IMR-90 (cell line): ENCODE measurements around the gene ARPC4. TPM values are rescaled to one million over a fixed set of nuclear protein-coding genes. Genes with fewer than 3 reads are reported as not detected.

ENCODE experiments used
- ATAC-seq: fragments of 200-7000 bp; cut with Tn5 transposase; 2 replicates; pipeline ENCODE4 v1.9.1; 2020; ENCODE audit warnings: low read depth, mild to moderate bottlenecking, moderate library complexity
- BruUV-seq: library from RNA; stranded (reverse); fragments of 400-500 nt; replicated peaks from 2 replicates; lab custom pipeline; 2021; lab: Mats Ljungman, UMichigan
- CTCF ChIA-PET: fragments of 300-600 bp; formaldehyde crosslinking; extraction: SDS; loops from one replicate; lab custom pipeline; 2021; ENCODE audit warnings: antibody characterized with exemption; lab: Yijun Ruan, JAX
- POLR2A ChIA-PET: fragments of 300-600 bp; sonication (Branson Sonifier 250); formaldehyde crosslinking; loops from one replicate; lab custom pipeline; 2022; ENCODE audit warnings: antibody characterized with exemption; ENCODE audit not compliant: unreplicated experiment; lab: Charles Lee
- DNase-seq: peaks from one replicate; pipeline ENCODE4 v3.0.0; 2013
- H2AFZ ChIP-seq: replicated peaks from 2 replicates; pipeline ENCODE3; 2013; ENCODE audit warnings: low read length, mild to moderate bottlenecking; ENCODE audit not compliant: poor library complexity
- H2AK5ac ChIP-seq: 2 replicates; pipeline ENCODE4 v1.6.1; 2013; ENCODE audit warnings: low read depth, low read length, inconsistent platforms
- H2AK9ac ChIP-seq: replicated peaks from 2 replicates; pipeline ENCODE3; 2013; ENCODE audit warnings: mild to moderate bottlenecking, low read depth, low read length, moderate library complexity; ENCODE audit not compliant: poor library complexity
- H2BK120ac ChIP-seq: 2 replicates; pipeline ENCODE4 v1.6.1; 2013; ENCODE audit warnings: low read depth, low read length, inconsistent platforms
- H2BK15ac ChIP-seq: 3 replicates; pipeline ENCODE4 v1.6.1; 2013; ENCODE audit warnings: low read depth, low read length, inconsistent platforms
- H2BK20ac ChIP-seq: 2 replicates; pipeline ENCODE4 v1.6.1; 2013; ENCODE audit warnings: low read depth, mild to moderate bottlenecking, inconsistent platforms, low read length, moderate library complexity
- H2BK5ac ChIP-seq: 2 replicates; pipeline ENCODE4 v1.6.1; 2013; ENCODE audit warnings: mild to moderate bottlenecking, low read depth, low read length, inconsistent platforms; ENCODE audit not compliant: poor library complexity, severe bottlenecking
- H3K14ac ChIP-seq: replicated peaks from 2 replicates; pipeline ENCODE4 v1.6.1; 2013; ENCODE audit warnings: low read depth, low read length, inconsistent platforms
- H3K18ac ChIP-seq: 2 replicates; pipeline ENCODE4 v1.6.1; 2013; ENCODE audit warnings: low read depth, low read length, control low read depth
- H3K23ac ChIP-seq: 2 replicates; pipeline ENCODE4 v1.6.1; 2013; ENCODE audit warnings: low read depth, low read length, inconsistent platforms
- H3K27ac ChIP-seq: 2 replicates; pipeline ENCODE4 v1.5.1; 2013; ENCODE audit warnings: mild to moderate bottlenecking, control low read depth, low read length; ENCODE audit not compliant: insufficient read depth
- H3K27me3 ChIP-seq: 2 replicates; pipeline ENCODE4 v1.6.1; 2013; ENCODE audit warnings: low read length; ENCODE audit not compliant: control insufficient read depth, insufficient read depth
- H3K36me3 ChIP-seq: 2 replicates; pipeline ENCODE4 v1.6.1; 2013; ENCODE audit warnings: low read length, mixed read lengths; ENCODE audit not compliant: control insufficient read depth, insufficient read depth
- H3K4ac ChIP-seq: 2 replicates; pipeline ENCODE4 v1.6.1; 2013; ENCODE audit warnings: low read depth, low read length, inconsistent platforms
- H3K4me1 ChIP-seq: 2 replicates; pipeline ENCODE4 v1.6.1; 2013; ENCODE audit warnings: low read length, mixed read lengths; ENCODE audit not compliant: control insufficient read depth, insufficient read depth
- H3K4me2 ChIP-seq: 2 replicates; pipeline ENCODE4 v1.6.1; 2013; ENCODE audit warnings: low read depth, mild to moderate bottlenecking, control low read depth, low read length, moderate library complexity
- H3K4me3 ChIP-seq: 2 replicates; pipeline ENCODE4 v1.5.1; 2013; ENCODE audit warnings: low read depth, mild to moderate bottlenecking, control low read depth, low read length, moderate library complexity; ENCODE audit not compliant: insufficient read depth
- H3K56ac ChIP-seq: 2 replicates; pipeline ENCODE4 v1.6.1; 2013; ENCODE audit warnings: low read length, inconsistent platforms; ENCODE audit not compliant: insufficient read depth; ENCODE audit errors: extremely low read depth
- H3K79me1 ChIP-seq, 2 experiments: 2 replicates each; pipeline ENCODE4 v1.6.1; 2013; ENCODE audit warnings: low read length in 2 of 2, inconsistent platforms in 1 of 2, low read depth in 1 of 2
- H3K9ac ChIP-seq: 2 replicates; pipeline ENCODE4 v1.6.1; 2013; ENCODE audit warnings: low read depth, low read length, control low read depth
- H3K9me1 ChIP-seq: 2 replicates; pipeline ENCODE4 v1.6.1; 2013; ENCODE audit warnings: low read length, inconsistent platforms; ENCODE audit not compliant: insufficient read depth
- H3K9me3 ChIP-seq: 2 replicates; pipeline ENCODE4 v1.6.1; 2013; ENCODE audit warnings: low read length; ENCODE audit not compliant: control insufficient read depth, insufficient read depth
- H4K20me1 ChIP-seq: 2 replicates; pipeline ENCODE4 v1.6.1; 2013; ENCODE audit warnings: low read length, inconsistent platforms; ENCODE audit not compliant: insufficient read depth
- H4K5ac ChIP-seq: 2 replicates; pipeline ENCODE4 v1.6.1; 2013; ENCODE audit warnings: mild to moderate bottlenecking, low read depth, low read length, control low read depth
- H4K8ac ChIP-seq, 2 experiments: 2 replicates each; pipeline ENCODE4 v1.6.1; 2013; ENCODE audit warnings: low read depth in 2 of 2, low read length in 2 of 2, control low read depth in 1 of 2, inconsistent platforms in 1 of 2
- H4K91ac ChIP-seq: 2 replicates; pipeline ENCODE4 v1.6.1; 2013; ENCODE audit warnings: low read depth, low read length, inconsistent platforms; ENCODE audit not compliant: insufficient read depth
- MXI1 ChIP-seq: IDR thresholded peaks from 2 replicates; pipeline ENCODE4 v1.6.1; 2012; ENCODE audit warnings: low read depth, mild to moderate bottlenecking, low read length, moderate library complexity, borderline replicate concordance
- NFE2L2 ChIP-seq: fragments of 150-350 bp; IDR thresholded peaks from 2 replicates; pipeline ENCODE4 v1.6.1; 2016; ENCODE audit warnings: low read depth, mild to moderate bottlenecking, low read length
- POLR2A ChIP-seq: IDR thresholded peaks from 2 replicates; pipeline ENCODE4 v1.6.1; 2012; ENCODE audit warnings: mild to moderate bottlenecking, low read depth, low read length
- RAD21 ChIP-seq: IDR thresholded peaks from 2 replicates; pipeline ENCODE4 v1.6.1; 2012; ENCODE audit warnings: low read length, improper control_type of control experiment
- RFX5 ChIP-seq: IDR thresholded peaks from 2 replicates; pipeline ENCODE4 v1.8.0; 2012; ENCODE audit warnings: low read depth, mild to moderate bottlenecking, low read length, moderate library complexity
- WGBS, 2 experiments: methylation state at CpG; one replicate each; pipeline versions ENCODE4 v1.1.5 to v1.1.7; 2013; ENCODE audit warnings: missing lambda C conversion rate in 2 of 2; ENCODE audit not compliant: insufficient read length in 1 of 2; ENCODE audit errors: extremely low coverage in 2 of 2; 5-methylcytosine and 5-hydroxymethylcytosine counted together
- dilution Hi-C: fragments of 300-500 bp; cut with HindIII; formaldehyde crosslinking; loops from one replicate; pipeline ENCODE4 v1.14.3; 2018; ENCODE audit warnings: low sequenced_read_pairs; ENCODE audit not compliant: unreplicated experiment
- in situ Hi-C: fragments of 300-500 bp; cut with MboI; formaldehyde crosslinking; loops from 3 replicates; pipeline ENCODE4 v1.14.3; 2019; ENCODE audit warnings: low sequenced_read_pairs, inconsistent platforms, mixed read lengths
- intact Hi-C: fragments of 100-400 bp; cut with micrococcal nuclease; formaldehyde crosslinking; loops from 2 replicates; pipeline ENCODE4 v1.10.0; 2022
- polyA plus RNA-seq, 3 experiments: library from polyadenylated mRNA; depleted of rRNA; stranded (reverse); fragments of >200 nt; gene quantifications; 2 replicates each; pipeline ENCODE4 v1.2.3, GENCODE V29; 2012; ENCODE audit warnings: low replicate concordance in 1 of 3
- total RNA-seq: library from RNA; depleted of rRNA; stranded (reverse); fragments of >200 nt; gene quantifications from 2 replicates; pipeline ENCODE4 v1.2.3, GENCODE V29; 2012
- TF ChIP-seq, protein P1 (sequence below): fragments of 150-350 bp; IDR thresholded peaks from 2 replicates; pipeline ENCODE4 v1.6.1; 2016; ENCODE audit warnings: low read depth, mild to moderate bottlenecking, low read length, moderate library complexity, borderline replicate concordance

The ARPC4 gene
- total and polyA plus RNA-seq, 2 of the 4 experiments (the other 2 are of a cell fraction), result 188 to 383 TPM

DNA sequence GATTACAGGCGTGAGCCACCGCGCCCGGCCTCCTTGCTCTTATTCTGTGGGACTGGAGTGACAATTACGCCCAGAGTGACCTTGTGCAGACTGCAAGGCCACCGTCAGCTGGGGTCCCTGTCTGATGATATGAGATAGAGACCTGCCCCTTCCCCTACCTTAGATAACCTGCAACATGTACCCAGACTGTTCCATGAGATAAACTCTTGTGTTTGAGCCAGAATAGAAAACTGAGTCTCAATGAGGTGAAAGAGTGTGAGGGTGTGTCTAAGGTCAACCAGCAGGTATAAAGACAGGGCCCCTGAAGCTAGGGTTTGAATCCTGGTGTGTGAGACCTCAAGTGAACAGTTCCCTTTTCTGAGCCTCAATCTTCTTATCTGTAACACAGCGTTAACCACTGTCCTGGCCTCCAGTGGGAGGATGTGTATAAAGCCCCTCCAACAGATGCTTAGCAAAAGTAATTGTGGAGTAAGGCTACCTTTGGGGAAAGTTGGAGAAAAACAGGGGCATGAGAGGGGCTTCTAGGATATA is 6.6 kb upstream of the ARPC4 start:
- H3K23ac ChIP-seq, result no peak overlapping the region
- H3K9me3 ChIP-seq, result no peaks in the 10 kb centered on the region
- H3K27me3 ChIP-seq, result no peaks in the 10 kb centered on the region
- dilution Hi-C loops (no loop called here), in situ Hi-C loops (no loop called here), intact Hi-C loops (no loop called here)
- H3K4me3 ChIP-seq, result no peak overlapping the region
- no peak overlapping the region for H4K8ac ChIP-seq
- ChIA-PET CTCF (no interaction called here), POLR2A (no interaction called here)
- no peak overlapping the region for H4K5ac ChIP-seq
- H4K20me1 ChIP-seq, result no peaks in the 10 kb centered on the region
- H2BK120ac ChIP-seq, result no peak overlapping the region
- no peak overlapping the region for H3K56ac ChIP-seq
- no peak overlapping the region for H2BK15ac ChIP-seq
- ATAC-seq (no peak), DNase-seq (no peak)
- peaks cover 20 to 21% of the 10 kb centered on the region in 2 experiments for H3K79me1 ChIP-seq
- no CpG with 5 or more reads among the region's 7 CpGs for WGBS, 2 experiments
- peaks cover 49% of the 10 kb centered on the region for H3K36me3 ChIP-seq
- no peak overlapping the region for H2AK9ac ChIP-seq
- no peak overlapping the region for H3K18ac ChIP-seq
- no peak overlapping the region for H3K14ac ChIP-seq
- no TSS peak for BruUV-seq
- no peak for TF ChIP-seq MXI1
- TF ChIP-seq NFE2L2, result no peak
- TF ChIP-seq, protein P1, sequence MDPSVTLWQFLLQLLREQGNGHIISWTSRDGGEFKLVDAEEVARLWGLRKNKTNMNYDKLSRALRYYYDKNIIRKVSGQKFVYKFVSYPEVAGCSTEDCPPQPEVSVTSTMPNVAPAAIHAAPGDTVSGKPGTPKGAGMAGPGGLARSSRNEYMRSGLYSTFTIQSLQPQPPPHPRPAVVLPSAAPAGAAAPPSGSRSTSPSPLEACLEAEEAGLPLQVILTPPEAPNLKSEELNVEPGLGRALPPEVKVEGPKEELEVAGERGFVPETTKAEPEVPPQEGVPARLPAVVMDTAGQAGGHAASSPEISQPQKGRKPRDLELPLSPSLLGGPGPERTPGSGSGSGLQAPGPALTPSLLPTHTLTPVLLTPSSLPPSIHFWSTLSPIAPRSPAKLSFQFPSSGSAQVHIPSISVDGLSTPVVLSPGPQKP, result no peak
- no peak for TF ChIP-seq RFX5
- TF ChIP-seq RAD21, result no peak
- TF ChIP-seq POLR2A, result no peak
- no peak overlapping the region for H2AFZ ChIP-seq
- peaks cover 9% of the 10 kb centered on the region for H3K9me1 ChIP-seq
- no peak overlapping the region for H2BK5ac ChIP-seq
- H2AK5ac ChIP-seq, result no peak overlapping the region
- no peak overlapping the region for H2BK20ac ChIP-seq
- no peak overlapping the region for H3K4ac ChIP-seq
- no peak overlapping the region for H4K91ac ChIP-seq
- H3K9ac ChIP-seq, result no peak overlapping the region
- no peak overlapping the region for H3K4me2 ChIP-seq
- peaks cover 3% of the 10 kb centered on the region; the same call in 1 of the 2 replicates for H3K4me1 ChIP-seq
- no peak overlapping the region for H3K27ac ChIP-seq
